ENCODE data around the gene GBX1.

DNA sequence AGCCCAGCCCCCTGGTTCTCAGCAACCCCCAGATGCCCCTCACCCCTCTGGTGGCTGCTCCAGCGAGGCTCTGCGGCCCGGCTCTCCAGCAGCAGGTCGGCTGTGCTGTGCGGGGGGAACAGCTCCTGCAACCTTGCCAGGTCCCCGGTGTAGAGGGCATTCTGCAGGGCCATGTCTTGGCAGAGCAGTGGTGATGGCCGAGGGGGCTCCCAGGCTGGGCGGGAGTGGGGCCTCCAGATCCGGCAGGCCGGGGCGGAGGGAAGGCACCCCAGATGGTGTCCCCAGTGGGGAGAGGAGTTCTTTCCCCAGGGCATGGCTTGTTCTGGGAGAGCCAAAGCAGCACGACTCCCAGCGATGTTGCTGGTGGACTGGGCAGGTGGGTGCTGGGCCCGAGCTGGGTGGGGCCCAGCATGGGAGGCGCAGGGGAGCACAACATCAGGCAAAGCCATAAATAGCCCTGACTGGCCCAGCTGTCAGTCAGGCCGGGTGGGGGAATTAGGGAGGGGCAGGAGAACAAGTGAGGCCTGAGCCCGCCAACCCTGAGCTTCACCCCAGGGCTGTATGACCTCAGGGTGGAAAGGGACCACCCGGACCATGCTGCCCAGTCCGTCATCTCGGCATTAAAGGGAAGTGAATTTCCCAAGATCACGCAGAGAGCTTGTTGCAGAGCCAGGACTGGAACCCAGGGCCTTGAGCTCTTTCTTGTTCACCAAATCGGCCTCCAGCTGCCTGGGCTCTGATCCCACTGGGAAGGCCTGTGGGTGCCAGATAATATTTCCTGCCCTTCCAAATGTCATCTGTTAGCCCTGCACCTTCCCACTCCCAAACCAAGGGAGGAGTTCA lies 20.1 kb upstream of the GBX1 start:
- no peak for TF ChIP-seq POLR2AphosphoS5 (IDR thresholded peaks at IDR 0.05; ENCODE audit: low read depth, low read length)
- no peak for TF ChIP-seq SPI1 (IDR thresholded peaks at IDR 0.05; ENCODE audit: low read depth, low read length)
- no peak for TF ChIP-seq TAF1 (IDR thresholded peaks at IDR 0.05; ENCODE audit: low read depth, low read length)
- no peak for TF ChIP-seq POLR2A (IDR thresholded peaks at IDR 0.05; ENCODE audit: low read depth, low read length)

Measured in GM12891 (cell line).